A172 (cell line): Measurements from ENCODE around the gene FCRL1. TPM values are rescaled to one million over a fixed set of nuclear protein-coding genes. Genes with fewer than 3 reads are reported as not detected.

Experiments
- DNase-seq: peaks from one replicate; pipeline ENCODE4 v3.0.0-alpha.2; 2015; ENCODE audit warnings: low spot score
- total RNA-seq: library from RNA; depleted of rRNA; stranded (reverse); fragments of >200 nt; shearing (Covaris generic); gene quantifications from 2 replicates; pipeline ENCODE4 v1.2.3, GENCODE V29; 2014; rRNA removed

FCRL1 gene, protein sequence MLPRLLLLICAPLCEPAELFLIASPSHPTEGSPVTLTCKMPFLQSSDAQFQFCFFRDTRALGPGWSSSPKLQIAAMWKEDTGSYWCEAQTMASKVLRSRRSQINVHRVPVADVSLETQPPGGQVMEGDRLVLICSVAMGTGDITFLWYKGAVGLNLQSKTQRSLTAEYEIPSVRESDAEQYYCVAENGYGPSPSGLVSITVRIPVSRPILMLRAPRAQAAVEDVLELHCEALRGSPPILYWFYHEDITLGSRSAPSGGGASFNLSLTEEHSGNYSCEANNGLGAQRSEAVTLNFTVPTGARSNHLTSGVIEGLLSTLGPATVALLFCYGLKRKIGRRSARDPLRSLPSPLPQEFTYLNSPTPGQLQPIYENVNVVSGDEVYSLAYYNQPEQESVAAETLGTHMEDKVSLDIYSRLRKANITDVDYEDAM
- total RNA-seq, result not detected in 2 replicates

- no peak for DNase-seq
Observed at GRCh38 chr1:157819896-157820295, at the start of gene FCRL1. Gene FCRL1, minus strand, starts transcription at chr1:157820120. Its CDS starts 83 bp downstream, at chr1:157820037.

- no peak for DNase-seq
Observed at GRCh38 chr1:157868654-157869053, 48.7 kb upstream of the FCRL1 start.

DNA sequence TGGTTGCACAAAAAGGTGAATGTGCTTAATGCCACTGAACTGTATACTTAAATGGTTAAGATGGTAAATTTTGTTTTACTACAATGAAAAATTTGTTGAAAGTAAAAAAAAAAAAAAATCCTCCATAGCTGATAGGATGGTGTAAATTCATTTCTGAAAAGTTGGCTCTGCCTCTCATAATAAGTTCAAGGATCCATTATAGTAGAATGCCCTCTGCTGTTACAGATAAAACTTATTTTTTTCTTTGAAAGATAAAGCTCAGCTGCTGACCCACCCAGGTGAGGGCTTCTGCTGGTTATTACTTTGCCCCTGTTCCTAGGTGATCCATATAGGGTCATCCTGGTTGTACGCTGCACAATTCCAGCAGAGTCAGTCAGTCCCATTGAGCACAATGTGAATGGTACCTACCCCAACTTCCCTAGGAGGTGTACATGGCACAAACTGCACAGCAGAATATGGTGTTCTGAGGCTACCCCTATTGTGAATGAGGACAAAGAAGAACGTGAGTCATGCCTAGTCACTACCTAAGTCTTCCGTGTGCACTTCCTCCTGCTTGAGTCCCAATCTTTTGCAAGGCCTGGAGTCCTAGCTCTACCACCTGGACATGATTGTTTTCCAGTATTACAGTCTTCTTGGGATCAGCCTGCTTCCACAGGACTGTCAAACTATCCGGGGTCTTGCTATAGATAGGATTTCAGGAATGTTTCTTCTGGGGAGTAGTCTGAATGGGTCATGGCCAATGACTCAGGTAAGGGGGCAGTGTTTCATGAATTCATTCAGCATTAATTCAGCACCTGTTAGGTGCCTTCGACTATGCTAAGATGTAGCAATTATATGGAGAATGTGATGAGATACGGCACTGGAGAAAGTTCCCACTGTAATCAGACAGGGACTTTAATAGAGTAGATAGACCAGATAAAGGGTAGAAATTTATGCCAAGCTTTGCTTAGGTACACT, 42.5 kb upstream of the FCRL1 start:
- DNase-seq, result no peak

DNA sequence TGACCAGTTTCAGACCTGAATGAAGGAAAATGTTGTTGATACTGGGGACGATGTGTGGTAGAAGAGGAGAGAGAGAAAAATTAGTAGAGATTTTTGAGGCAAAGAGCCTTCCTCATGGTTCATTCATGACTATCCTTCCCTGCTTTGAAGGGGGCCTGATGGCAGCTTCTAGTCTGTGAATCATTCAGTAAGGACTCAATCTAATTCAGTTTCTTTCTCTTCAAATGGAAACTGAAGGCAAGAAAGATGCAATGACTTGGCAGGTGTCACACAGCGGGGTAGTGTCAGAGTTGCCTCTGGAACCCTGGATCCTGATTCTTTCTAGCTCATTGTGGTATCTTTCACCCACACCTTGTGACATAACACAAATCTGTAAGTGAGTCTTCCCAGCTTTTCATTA, 36.6 kb upstream of the FCRL1 start:
- DNase-seq, result no peak

- DNase-seq, result peak; percentile 36
Observed at GRCh38 chr1:157852476-157852875, 32.6 kb upstream of the FCRL1 start.

DNA sequence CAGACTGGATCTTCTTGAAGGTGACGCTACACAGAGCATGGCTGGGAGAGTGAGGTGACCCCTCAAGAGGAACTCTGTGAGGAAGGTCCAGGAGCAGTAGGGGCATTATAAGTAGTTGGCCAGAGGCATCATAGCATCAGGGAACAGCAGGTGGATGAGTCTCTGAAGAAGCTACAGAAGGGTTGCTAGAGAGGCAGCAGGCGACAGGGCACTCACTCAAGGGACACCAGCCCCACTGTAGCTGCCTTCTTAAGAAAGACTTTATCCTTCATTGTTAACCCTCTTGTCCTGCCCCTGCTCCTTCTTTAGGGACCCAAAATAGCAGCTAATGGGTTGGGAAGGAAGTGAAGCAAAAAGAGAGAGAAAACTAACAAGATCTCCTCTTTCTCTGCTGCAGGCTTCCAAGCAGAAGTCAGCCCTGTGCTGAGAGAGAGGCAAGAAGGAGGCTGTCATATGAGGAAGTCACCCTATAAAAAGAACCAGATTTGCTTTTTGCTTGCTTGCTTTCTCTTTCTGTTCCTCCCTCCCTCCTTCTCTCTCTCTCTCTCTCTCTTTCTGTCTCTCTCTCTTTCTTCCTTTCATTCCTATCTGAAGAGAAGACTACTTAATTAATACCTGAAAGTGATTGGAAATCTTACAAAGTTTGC, 29.4 kb upstream of the FCRL1 start:
- DNase-seq, result no peak

DNA sequence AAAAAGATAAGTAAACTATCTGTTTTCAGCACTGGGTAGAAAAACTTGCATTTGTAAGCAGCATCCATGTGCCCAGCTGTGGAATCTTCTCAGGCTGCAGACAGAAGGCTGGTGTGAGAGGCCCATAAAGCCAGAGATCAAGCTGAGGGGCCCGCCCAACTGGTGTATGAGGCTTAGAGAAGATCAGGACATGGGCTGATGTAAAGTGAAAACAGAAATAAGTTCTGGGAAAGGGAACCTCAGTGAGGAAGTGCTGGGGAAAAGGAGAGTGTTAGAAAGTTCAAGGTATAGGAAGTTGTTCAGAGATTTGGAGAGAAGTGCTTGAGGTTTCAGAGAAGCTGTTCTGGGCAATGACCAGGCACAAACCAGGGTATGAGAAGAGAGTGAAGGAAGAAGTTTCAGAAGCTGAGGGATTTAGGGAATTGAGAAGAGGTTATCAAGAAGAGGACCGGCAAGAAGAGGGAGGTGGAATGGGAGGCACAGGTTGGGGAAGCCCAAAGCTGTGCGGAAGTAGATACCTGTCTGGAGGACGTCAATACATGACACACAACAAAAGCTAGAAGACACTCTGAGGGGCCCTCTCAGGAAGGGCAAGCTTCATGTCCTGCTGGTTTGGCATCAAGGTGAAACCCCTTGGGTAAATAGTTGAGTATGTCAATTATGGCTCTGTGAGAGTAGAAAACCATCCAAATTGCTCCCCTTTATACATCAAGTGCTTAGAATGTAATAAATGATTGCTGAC, 24.3 kb upstream of the FCRL1 start:
- DNase-seq, result no peak

DNA sequence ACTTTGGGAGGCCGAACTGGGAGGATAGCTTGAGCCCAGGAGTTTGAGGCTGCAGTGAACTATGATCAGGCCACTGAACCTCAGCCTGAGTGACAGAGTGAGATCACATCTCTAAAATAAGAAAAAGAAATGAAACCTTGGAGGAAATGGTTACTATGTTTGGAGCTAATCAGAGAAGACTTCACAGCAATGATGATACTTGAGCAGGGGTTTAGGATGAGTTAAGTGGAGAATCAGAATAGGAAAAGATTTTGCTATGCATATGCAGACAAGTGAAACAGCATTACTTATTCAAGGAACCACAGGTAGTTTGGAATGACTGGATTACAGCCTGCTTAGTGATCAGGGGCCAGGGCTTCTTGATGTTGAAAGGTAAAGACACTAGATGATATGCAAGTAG, 23.0 kb upstream of the FCRL1 start:
- no peak for DNase-seq

DNA sequence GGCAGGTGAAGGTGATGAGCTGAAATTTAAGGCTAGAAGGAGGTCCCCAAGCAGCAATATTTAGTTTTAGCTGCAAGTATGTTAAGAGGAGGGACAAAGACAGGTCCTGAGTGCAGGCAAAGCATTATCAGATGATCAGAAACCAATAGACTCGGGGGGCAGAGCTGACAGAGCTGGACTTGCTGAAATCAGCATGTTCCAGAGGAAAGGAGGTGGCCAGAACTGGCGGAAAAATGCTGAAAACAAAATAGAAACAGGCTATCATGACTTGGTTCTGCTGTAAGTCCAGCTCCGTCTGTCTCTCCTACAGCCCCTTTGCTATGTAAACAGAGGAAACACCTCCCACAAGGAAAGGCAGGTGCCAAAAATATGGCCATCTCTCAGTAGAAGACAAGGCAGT, 21.8 kb upstream of the FCRL1 start, which contains the start of gene CD5L:
TSS of gene CD5L (minus strand) at position 101 of the 400 bp plus-strand sequence. CDS start 107 bp downstream, outside the sequence.
- no peak for DNase-seq

- no peak for DNase-seq
Observed at GRCh38 chr1:157838966-157839365, 19.0 kb upstream of the FCRL1 start.

GRCh38 chr1:157834430-157834829, 14.5 kb upstream of the FCRL1 start:
- no peak for DNase-seq

- no peak for DNase-seq
Observed at GRCh38 chr1:157833145-157833544, 13.2 kb upstream of the FCRL1 start.

DNA sequence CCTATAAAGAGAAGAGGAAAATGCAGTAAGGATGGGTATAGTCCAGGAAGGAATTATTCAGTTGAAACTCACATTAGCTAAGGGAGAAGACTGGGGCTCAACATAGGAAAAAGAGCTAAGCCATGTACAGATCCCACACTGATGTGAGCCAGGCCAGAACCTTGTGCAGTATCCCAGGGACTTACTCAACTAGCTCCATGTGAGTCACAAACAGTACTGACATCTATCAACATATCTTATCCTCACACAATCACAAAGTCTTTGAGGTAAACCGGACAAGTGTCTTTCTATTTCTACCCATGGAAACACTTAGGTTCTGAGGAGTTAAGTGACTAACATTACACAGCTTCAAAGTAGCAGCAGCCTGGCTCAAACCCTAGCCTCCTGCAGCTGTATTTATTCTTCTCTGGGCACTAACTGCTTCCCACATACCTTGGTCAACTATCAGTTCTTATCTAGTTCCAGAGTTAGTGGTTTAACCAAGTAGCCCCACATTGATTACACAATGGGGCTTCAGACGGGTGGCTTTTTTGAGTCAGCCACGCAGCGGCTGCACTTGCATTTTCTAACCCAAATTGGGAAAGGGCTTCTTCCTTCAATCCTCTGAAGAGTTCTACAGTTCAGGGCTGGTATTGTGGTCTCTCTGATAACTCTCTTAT, 12.2 kb upstream of the FCRL1 start:
- DNase-seq, result no peak

- no peak for DNase-seq
Observed at GRCh38 chr1:157830887-157831286, 11.0 kb upstream of the FCRL1 start.

- DNase-seq, result no peak
Observed at GRCh38 chr1:157829711-157830110, 9.8 kb upstream of the FCRL1 start.

- DNase-seq, result no peak
Observed at GRCh38 chr1:157829210-157829609, 9.3 kb upstream of the FCRL1 start.

DNA sequence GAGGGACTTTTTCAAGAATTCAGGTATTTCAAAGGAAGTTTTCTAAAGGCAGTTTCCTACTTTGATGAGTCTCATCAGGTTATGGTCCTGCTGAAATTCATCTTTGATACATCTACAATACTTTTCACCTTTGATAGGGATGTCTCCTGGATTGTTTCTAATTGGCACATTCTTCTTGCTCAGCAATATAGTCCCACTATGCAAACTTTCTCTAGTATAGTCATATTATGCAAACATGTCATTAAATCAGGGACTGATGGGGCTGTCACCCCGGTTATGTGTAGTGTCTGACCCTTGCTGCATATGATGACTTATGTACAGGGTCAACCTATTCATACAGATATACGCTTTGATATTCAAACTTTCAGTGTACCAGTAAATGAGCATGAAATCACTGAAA, 379 bp upstream of the FCRL1 start:
- no peak for DNase-seq

DNA sequence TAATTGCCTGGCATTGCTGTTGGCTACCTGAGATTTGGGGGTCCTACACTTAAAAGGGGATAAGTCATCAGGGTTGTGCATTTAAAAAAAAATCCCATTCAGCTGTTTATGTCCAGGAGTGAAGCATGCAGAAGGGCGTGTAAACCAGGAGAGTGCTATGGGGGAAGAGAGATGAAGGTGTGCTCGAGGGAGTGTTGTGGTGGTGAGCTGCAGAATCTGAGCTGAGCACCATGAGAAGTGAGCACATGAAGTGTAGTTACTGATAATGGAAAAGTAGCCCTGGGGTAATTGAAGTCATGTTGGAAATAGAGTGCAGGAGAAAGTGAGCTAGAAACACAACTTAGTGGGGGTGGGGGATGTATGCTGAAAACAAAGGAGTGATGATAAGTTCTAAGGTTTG, 705 bp downstream of the FCRL1 start:
- DNase-seq, result no peak

GRCh38 chr1:157813269-157813668, 6.7 kb downstream of the FCRL1 start:
- DNase-seq, result no peak

DNA sequence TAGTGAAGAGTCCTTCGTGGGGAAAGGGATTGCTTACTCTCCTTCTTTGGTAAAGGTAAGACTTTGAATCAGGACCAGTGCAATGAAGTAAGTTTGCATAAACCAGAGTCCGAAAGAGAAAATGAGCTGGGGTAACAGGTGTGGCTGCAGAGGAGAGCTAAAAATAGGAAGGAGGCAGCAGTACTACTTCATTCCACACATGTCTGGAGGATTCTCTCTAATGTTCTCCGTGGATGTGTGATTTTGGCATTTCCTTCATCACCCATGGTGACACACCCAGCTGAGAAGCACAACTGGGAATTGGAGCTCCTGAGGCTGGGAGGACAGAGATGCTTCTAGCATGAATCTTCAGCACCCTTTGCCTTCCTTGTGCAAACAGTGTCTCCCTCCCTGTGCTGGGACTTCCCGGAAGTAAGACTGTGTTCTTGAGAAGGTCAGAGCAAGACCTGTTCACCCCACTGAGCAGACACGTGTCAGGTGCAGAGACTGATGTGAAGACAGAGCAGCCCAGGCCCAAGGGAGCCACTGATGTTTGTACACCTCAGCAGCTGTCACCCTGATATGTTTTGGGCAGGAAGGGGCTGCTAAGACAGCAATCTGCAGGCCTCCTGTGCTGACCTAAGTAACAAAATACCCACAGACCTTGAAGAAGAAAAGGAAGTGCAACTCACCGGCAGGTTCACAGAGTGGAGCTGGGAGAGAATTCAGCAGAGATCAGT, 13.3 kb downstream of the FCRL1 start:
- no peak for DNase-seq
